Smooth muscle cell (in vitro differentiated cells): Measurements from ENCODE around the gene RPL37A. TPM values are rescaled to one million over a fixed set of nuclear protein-coding genes. Genes with fewer than 3 reads are reported as not detected.

Source experiments
- DNase-seq: peaks from one replicate; lab custom pipeline; 2025; ENCODE audit not compliant: unreplicated experiment; lab: John Stamatoyannopoulos, UW
- H2AFZ ChIP-seq: fragments of 200-600 bp; sonication (generic); 2 replicates; pipeline ENCODE4 v1.6.0; 2016; ENCODE audit warnings: antibody characterized with exemption, low read depth, mild to moderate bottlenecking
- H3F3A ChIP-seq: fragments of 200-600 bp; sonication (generic); 2 replicates; pipeline ENCODE4 v1.6.0; 2017; ENCODE audit warnings: antibody characterized with exemption, low read depth
- H3K27ac ChIP-seq: fragments of 200-600 bp; sonication (generic); 2 replicates; pipeline ENCODE4 v1.5.1; 2016; ENCODE audit warnings: low read depth, mild to moderate bottlenecking
- H3K27me3 ChIP-seq: fragments of 200-600 bp; sonication (generic); 2 replicates; pipeline ENCODE4 v1.6.1; 2016; ENCODE audit warnings: low read depth, mild to moderate bottlenecking
- H3K36me3 ChIP-seq: fragments of 200-600 bp; sonication (generic); 2 replicates; pipeline ENCODE4 v1.5.1; 2016; ENCODE audit warnings: low read depth
- H3K4me1 ChIP-seq: fragments of 200-600 bp; sonication (generic); 2 replicates; pipeline ENCODE4 v1.5.1; 2016; ENCODE audit warnings: low read depth
- H3K4me2 ChIP-seq: fragments of 200-600 bp; sonication (generic); 2 replicates; pipeline ENCODE4 v1.6.0; 2016; ENCODE audit warnings: mild to moderate bottlenecking
- H3K4me3 ChIP-seq: fragments of 200-600 bp; sonication (generic); 2 replicates; pipeline ENCODE4 v1.5.1; 2016; ENCODE audit warnings: mild to moderate bottlenecking
- H3K79me2 ChIP-seq: fragments of 200-600 bp; sonication (generic); 2 replicates; pipeline ENCODE4 v1.6.0; 2016; ENCODE audit warnings: low read depth, mild to moderate bottlenecking
- H3K9ac ChIP-seq: fragments of 200-600 bp; sonication (generic); 2 replicates; pipeline ENCODE4 v1.6.0; 2016; ENCODE audit warnings: low read depth
- H3K9me3 ChIP-seq: fragments of 200-600 bp; sonication (generic); replicated peaks from 2 replicates; pipeline ENCODE4 v1.5.1; 2016; ENCODE audit warnings: low read depth
- H4K20me1 ChIP-seq: fragments of 200-600 bp; sonication (generic); 2 replicates; pipeline ENCODE4 v1.6.0; 2016; ENCODE audit warnings: low read depth
- CTCF ChIP-seq: fragments of 200-600 bp; sonication (generic); IDR thresholded peaks from 2 replicates; pipeline ENCODE4 v1.5.1; 2017; ENCODE audit warnings: borderline replicate concordance, mild to moderate bottlenecking, antibody characterized with exemption; ENCODE audit not compliant: insufficient read depth, poor library complexity, severe bottlenecking
- WGBS: methylation state at CpG from one replicate; pipeline ENCODE4 v1.1.7; 2016; ENCODE audit warnings: low lambda C conversion rate; 5-methylcytosine and 5-hydroxymethylcytosine counted together
- polyA plus RNA-seq: library from polyadenylated mRNA; unstranded; fragments of >200 nt; fragmentation: Nextera tagmentation; extraction: Ambion mirVana; gene quantifications from 2 replicates; pipeline ENCODE4 v1.2.1, GENCODE V29; 2016
- total RNA-seq: library from RNA; depleted of rRNA; stranded (reverse); fragments of >200 nt; gene quantifications from 2 replicates; pipeline ENCODE4 v1.2.3, GENCODE V29; 2014

The RPL37A gene
- total and polyA plus RNA-seq, 2 experiments from 2014 or later: 1,221 to 1,842 TPM

DNA sequence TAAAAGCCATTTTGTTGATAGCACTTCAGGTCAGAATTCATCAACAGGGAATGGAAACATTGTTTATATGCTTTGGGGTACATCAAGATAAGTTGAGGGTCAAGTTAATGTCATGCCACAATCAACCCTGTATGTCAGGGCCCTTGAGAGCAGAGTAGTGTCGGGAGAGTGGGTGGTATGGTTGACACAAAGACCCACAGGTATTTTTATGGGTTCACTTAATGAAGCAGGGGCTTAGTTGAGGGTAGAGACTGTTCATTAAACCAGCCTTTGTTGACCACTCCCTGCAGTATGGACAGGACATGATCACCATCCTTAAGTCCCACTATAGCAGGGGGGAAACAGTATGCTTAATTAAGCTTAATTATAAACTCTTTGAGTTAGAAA, 5.7 kb downstream of the RPL37A start:
- H3K27me3 ChIP-seq: no peaks in the 10 kb centered on the region
- TF ChIP-seq CTCF: no peak
- 32% methylated on average over 1 of the region's 1 CpG for WGBS
- H3F3A ChIP-seq: peaks cover 27% of the 10 kb centered on the region
- peaks cover 5% of the 10 kb centered on the region for H3K36me3 ChIP-seq
- H3K79me2 ChIP-seq: peaks cover 24% of the 10 kb centered on the region
- H3K4me1 ChIP-seq: peaks cover 23% of the 10 kb centered on the region
- H3K4me3 ChIP-seq: no peak overlapping the region
- H4K20me1 ChIP-seq: peaks cover 87% of the 10 kb centered on the region
- no peak overlapping the region for H3K4me2 ChIP-seq
- no peaks in the 10 kb centered on the region for H3K9me3 ChIP-seq
- no peak overlapping the region for H2AFZ ChIP-seq
- DNase-seq: no peak
- no peak overlapping the region for H3K9ac ChIP-seq
- H3K27ac ChIP-seq: peak overlapping the region; percentile 8

DNA sequence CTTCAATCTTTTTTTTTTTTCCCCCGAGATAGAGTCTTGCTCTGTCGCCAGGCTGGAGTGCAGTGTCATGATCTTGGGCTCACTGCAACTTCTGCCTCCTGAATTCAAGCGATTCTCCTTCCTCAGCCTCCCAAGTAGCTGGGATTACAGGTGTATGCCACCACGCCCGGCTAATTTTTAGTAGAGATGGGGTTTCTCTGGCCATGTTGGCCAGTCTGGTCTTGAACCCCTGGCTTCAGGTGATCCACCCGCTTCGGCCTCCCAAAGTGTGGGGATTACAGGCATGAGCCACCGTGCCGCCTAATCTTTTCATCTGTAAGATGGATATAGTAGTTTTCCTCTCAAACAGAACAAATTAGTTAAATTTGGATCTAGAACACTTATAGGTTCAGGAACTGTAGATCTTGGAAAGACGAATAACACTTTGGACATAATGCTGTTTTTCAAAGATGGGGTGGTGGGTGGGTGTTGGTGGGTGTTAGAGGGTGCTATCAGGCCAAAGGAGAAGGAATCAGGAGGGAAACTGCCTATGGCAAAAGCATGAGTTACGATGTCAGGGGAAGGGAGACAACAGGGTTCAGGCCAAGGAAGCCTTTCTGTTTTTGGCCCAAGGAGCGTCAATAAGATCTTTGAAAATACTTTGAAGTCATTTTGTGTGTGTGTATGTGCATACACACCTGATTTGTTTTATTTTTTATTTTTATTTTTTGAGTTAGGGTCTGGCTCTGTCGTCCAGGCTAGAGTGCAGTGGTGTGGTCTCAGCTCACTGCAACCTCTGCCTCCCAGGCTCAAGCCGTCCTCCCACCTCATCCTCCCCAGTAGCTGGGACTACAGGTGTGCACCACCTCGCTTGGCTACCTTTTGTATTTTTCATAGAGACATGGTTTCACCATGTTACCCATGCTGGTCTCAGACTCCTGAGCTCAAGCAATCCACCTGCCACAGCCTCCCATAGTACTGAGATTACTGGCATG, 6.8 kb downstream of the RPL37A start:
- H3K79me2 ChIP-seq: peaks cover 13% of the 10 kb centered on the region
- TF ChIP-seq CTCF: no peak
- peaks cover 84% of the 10 kb centered on the region for H4K20me1 ChIP-seq
- no peak overlapping the region for H3K27ac ChIP-seq
- H3K27me3 ChIP-seq: no peaks in the 10 kb centered on the region
- H3K4me2 ChIP-seq: no peak overlapping the region
- H3K36me3 ChIP-seq: peaks cover 5% of the 10 kb centered on the region
- DNase-seq: no peak
- peaks cover 21% of the 10 kb centered on the region for H3F3A ChIP-seq
- no peak overlapping the region for H3K4me3 ChIP-seq
- 95% methylated on average over 15 of the region's 15 CpGs for WGBS
- H3K4me1 ChIP-seq: peaks cover 13% of the 10 kb centered on the region
- H2AFZ ChIP-seq: no peak overlapping the region
- H3K9ac ChIP-seq: no peak overlapping the region
- no peaks in the 10 kb centered on the region for H3K9me3 ChIP-seq

DNA sequence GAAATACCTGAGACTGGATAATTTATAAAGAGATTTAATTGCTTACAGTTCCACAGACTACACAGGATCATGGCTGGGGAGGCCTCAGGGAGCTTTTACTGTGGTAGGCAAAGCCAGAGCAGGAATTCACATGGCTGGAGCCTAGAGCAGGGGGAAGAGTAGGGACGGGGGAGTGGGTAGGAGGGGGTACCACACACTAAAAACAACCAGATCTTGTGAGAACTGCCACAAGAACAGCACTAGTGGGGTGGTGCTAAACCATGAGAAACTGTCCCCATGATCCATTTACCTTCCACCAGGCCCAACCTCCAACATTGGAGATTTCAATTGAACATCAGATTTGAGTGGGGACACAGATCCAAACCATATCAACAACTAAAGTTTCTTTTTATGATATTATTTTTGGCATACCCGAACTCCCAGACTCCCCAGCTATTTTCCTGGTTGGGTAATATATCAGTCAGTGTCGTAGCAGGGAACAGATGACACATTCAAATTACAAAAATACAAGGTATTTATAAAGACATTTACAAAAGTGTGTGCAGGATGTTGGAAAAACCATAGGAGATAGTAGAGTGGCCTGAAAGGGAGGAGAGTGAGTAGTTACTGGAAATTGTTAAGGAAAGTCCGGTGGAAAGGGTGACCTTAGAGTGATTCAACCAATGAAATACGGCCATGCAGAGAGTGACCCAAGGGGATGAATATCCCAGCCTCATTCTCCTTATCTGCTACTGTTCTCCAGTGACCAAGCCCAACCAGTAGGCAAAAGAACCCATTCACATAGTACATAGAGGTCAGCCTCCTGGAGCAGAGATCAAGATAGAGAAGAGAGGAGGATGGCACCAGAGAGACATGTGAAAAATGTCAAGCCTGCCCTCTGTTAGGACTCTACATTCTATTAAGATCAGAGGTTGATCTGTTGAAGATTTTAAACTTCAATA, 8.8 kb downstream of the RPL37A start:
- no peaks in the 10 kb centered on the region for H3K4me1 ChIP-seq
- no peak overlapping the region for H3K9ac ChIP-seq
- H4K20me1 ChIP-seq: peaks cover 84% of the 10 kb centered on the region
- no peak overlapping the region for H3K4me2 ChIP-seq
- H3F3A ChIP-seq: peaks cover 13% of the 10 kb centered on the region
- H3K27me3 ChIP-seq: no peaks in the 10 kb centered on the region
- no peaks in the 10 kb centered on the region for H3K79me2 ChIP-seq
- TF ChIP-seq CTCF: no peak
- H3K27ac ChIP-seq: no peak overlapping the region
- DNase-seq: no peak
- no peak overlapping the region for H3K4me3 ChIP-seq
- H2AFZ ChIP-seq: no peak overlapping the region
- H3K9me3 ChIP-seq: no peaks in the 10 kb centered on the region
- WGBS: 84% methylated on average over 5 of the region's 5 CpGs
- no peaks in the 10 kb centered on the region for H3K36me3 ChIP-seq
